Kidney epithelial cell (primary cell): ENCODE data around the gene ARCN1. TPM values are rescaled to one million over a fixed set of nuclear protein-coding genes. Genes with fewer than 3 reads are reported as not detected.
"Not testable (repeated sequence)": the region's sequence is repeated elsewhere in the genome, so short reads cannot be mapped to it uniquely, and the experiment has no call there.

Experiments used
- DNase-seq: peaks from one replicate; pipeline ENCODE4 v3.0.0-alpha.2; 2010; ENCODE audit warnings: low read depth
- H3K27me3 ChIP-seq: 2 replicates; pipeline ENCODE4 v1.6.0; 2011; ENCODE audit warnings: low read length; ENCODE audit not compliant: control insufficient read depth, insufficient read depth
- H3K36me3 ChIP-seq: 2 replicates; pipeline ENCODE4 v1.5.1; 2011; ENCODE audit warnings: low read length; ENCODE audit not compliant: control insufficient read depth, insufficient read depth
- H3K4me3 ChIP-seq: 2 replicates; pipeline ENCODE4 v1.5.1; 2011; ENCODE audit warnings: low read depth, mild to moderate bottlenecking, control low read depth, low read length
- CTCF ChIP-seq: IDR thresholded peaks from 2 replicates; pipeline ENCODE4 v1.5.1; 2011; ENCODE audit warnings: mild to moderate bottlenecking, moderate library complexity, low read length, control low read depth, inconsistent platforms; ENCODE audit not compliant: insufficient read depth, poor library complexity, severe bottlenecking
- total RNA-seq: library from RNA; depleted of rRNA; stranded (reverse); fragments of >200 nt; gene quantifications from 2 replicates; pipeline ENCODE4 v1.2.3, GENCODE V29; 2015

The ARCN1 gene
- total RNA-seq, 1 donor from 2014 or later = 122 TPM

- Histone ChIP-seq H3K4me3 (peak overlapping the region; percentile 100), H3K27me3 (no peaks in the 10 kb centered on the region), H3K36me3 (no peaks in the 10 kb centered on the region)
- TF ChIP-seq CTCF = no peak
- DNase-seq = peak; percentile 5
These were observed 857 bp downstream of the ARCN1 start for GRCh38 chr11:118572981-118573550.

GRCh38 chr11:118574636-118575035 is 2.4 kb downstream of the ARCN1 start:
- DNase-seq = no peak
- no peaks in the 10 kb centered on the region for H3K36me3 ChIP-seq
- TF ChIP-seq CTCF = no peak
- no peaks in the 10 kb centered on the region for H3K27me3 ChIP-seq
- H3K4me3 ChIP-seq = no peak overlapping the region

GRCh38 chr11:118577995-118578394 is 5.8 kb downstream of the ARCN1 start:
- not testable (repeated sequence) for H3K4me3 ChIP-seq, H3K27me3 ChIP-seq, H3K36me3 ChIP-seq, DNase-seq

GRCh38 chr11:118581057-118581456 is 8.8 kb downstream of the ARCN1 start:
- Histone ChIP-seq H3K36me3 (no peaks in the 10 kb centered on the region), H3K27me3 (no peaks in the 10 kb centered on the region), H3K4me3 (no peak overlapping the region)
- DNase-seq = no peak
- no peak for TF ChIP-seq CTCF

GRCh38 chr11:118587952-118588351 is 15.7 kb downstream of the ARCN1 start:
- no peak overlapping the region for H3K4me3 ChIP-seq
- no peak for TF ChIP-seq CTCF

GRCh38 chr11:118592616-118593367 is 20.6 kb downstream of the ARCN1 start:
- DNase-seq = no peak
- H3K36me3 ChIP-seq = peaks cover 2% of the 10 kb centered on the region
- TF ChIP-seq CTCF = no peak
- H3K4me3 ChIP-seq = no peak overlapping the region
- H3K27me3 ChIP-seq = no peaks in the 10 kb centered on the region

More at GRCh38 chr11:118587952-118588351, 15.7 kb downstream of the ARCN1 start:
- Histone ChIP-seq H3K36me3 (no peaks in the 10 kb centered on the region), H3K27me3 (no peaks in the 10 kb centered on the region)
- no peak for DNase-seq
